ENCODE data around the gene FGF18.

Gene FGF18

DNA sequence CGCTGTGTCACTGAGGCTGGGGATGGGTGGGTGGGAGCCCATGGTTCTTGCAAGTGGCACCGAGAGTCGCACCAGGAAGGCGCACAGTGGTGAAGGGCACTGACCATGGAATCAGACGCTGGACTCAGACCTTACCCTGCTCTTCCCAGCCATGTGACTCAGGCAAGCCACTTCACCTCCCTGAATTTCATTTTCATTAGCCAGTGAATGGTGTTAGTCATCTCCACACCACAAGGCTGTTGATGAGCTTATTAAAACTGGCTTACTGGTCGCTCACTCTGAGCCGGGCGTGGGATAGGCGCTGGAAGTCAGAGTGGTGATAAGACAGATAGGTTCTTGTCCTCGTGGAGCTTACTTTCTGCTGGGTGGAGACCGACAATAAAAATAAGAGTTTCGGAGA lies 25.1 kb downstream of the FGF18 start:
- no peak for DNase-seq

DNA sequence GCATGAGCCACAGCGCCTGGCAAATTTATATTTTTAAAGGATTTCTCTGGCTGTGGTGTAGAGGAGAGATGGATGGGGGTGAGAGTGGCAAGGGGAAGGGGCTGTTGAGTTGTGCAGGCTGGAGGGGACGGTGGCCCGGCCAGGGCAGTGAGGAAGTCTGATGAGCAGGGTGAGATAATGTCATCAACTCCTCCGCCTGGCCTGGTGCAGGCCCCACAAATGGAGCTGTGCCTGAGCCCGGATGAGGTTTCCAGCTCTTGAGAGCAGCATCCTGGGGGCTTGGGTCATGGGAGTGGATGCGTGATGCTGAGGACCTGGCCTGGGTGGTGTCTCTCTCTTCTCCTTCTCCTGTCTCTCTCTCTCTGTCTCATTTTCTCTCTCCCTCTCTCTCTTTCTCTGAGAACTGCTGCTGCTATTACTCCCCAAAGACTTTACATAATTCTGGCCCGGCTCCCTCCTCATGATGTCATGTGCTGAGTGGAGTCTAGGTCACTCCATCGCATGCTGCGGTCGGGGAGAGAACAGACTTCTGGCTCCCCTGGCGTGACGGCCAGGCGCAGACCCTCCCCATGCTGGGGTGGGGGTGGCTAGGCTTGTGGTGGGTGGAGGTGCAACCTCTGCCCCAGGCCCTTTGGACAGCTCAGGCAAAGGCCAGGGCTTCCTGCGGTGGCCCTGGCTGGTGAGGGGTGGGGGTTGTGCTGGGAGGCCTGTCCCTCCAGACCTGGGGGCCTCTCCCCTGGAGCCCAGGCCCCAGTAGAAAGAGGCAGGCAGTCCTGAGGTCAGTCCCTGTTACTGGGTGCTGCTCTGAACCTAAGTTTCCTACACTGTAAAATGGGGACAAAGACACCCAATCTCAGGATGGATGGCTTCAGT lies 26.4 kb downstream of the FGF18 start:
- no peak for DNase-seq

DNA sequence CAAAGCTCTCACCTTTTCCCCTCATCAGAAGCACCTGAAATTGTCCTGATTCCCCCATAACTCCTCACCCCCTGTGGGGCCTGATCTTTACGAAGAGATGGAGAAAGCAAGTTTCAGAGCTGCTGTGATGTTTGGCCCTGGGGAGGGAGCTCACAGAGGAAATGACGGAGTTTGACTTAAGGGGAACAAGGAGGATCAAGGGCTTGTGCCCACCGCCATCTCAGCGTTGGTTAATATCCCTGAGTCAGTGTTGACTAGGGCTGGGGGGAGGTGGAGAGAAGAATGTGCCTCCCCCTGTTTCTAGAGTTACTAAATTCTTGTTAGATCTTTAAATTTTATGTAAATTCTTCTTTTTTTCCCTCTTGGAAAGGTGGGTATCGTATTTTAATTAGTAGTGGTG lies 27.8 kb downstream of the FGF18 start:
- DNase-seq, result no peak

DNA sequence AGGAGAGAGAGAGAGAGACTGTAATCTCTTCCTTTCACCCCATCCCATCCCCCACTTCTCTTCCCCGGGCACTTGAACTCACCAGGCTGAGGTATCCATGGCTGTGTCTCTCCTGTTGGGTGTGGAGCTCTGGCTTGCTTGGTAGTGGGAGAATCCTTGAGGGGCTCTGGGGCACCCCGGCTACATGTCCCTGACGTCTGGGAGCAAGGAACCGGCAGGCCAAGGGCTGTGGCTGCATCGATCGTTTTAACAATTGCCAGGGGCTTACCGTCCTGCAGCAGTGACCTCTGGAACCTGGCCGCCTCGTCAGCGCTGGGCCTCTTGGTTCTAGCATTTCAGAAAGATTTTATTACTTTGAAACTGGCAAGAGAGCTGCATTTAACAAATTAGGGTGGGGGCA lies 30.0 kb downstream of the FGF18 start:
- no peak for DNase-seq

DNA sequence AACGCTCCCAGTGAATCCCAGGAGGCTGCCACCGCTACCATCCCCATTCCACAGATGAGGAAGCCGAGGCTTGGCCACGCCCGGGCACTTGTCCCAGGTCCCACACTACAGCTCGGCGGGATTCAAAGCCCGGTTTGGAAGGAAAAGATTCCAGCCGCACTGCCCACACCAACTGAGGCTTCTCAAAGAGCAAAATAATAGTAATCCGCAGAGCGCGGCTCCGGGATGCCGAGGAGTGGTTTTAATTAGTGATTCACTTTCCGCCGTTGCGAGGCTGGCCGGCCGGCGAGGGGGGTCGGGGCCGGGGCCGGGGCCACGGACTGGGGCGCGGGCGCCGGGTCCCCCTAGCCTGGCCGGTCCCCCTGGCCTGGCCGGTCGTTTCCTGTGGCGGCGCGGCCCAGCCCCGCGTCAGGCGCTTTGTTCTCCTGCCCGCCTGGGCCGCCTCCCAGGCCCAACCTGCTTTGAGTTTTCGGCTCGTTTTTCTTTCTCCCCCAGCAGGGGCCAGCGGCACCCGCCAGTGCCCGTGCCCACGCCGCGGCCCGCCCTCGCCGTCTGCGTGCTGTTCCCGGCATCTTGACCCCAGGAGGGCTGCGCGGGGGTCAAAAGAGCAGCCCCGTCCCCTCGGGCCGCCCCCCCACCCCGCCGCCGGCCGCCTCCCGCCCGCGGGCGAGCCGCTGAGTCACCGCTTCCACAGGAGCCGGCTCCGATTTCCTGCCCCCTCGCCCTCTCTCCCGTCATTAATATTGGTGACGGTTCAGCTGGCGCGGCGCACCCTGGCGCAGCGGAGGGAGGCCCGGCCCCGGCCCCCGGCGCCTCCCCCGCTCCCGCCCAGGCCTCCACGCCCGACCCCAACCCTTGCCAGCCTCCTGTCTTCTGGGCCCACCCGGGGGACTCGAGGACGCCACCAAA lies 31.2 kb downstream of the FGF18 start:
- no peak for DNase-seq

DNA sequence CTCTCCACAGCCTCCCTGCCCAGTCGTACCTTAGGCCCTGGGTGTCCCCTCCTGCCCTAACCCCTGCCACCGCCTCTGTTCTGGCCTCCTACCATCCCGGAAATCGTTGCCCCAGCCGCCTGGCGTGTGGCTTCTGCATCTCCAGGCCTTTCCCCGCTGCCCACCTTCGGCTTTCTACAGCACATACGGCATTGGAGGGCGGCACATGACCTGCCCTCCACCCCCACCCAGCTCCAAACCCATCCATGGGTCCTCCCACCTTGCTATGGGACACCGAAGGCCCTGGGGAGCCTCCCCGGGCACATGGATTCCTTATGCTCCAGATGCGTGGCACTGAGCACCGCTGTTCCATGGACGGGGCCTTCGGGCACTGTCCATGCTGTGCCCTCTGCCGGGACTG lies 32.0 kb downstream of the FGF18 start:
- no peak for DNase-seq

DNA sequence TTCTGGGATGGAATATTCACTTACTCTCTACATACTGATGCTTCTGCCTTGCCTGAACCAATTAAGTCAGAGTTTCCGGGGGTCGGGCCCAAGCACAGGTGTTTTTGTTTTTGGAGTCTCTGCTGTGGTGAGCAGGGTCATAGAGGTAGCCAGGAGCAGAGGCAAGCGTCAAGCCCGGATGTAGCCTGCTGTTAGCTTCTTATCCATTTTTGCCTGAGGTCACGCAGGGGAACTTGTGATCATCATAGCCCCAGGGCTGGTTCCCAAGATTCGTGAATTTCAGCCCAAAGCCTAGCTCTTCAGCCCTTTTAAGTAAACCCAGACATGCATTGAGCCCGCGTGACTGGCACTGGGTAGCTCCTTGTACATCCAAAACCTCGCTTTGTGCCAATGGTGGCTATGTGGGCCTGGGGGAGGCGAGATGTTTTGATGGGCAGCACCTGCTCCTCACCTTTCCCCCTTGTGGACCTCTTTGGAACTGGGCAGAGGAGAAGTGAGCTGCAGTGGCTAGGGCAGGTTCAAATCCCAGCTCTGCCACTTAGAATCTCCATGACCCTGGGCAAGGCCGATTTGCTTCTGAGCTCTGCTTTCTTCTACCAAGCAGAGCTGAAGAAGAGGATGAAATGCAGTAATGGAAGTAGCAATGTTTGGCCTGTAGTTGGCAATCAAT lies 33.7 kb downstream of the FGF18 start:
- DNase-seq, result no peak

DNA sequence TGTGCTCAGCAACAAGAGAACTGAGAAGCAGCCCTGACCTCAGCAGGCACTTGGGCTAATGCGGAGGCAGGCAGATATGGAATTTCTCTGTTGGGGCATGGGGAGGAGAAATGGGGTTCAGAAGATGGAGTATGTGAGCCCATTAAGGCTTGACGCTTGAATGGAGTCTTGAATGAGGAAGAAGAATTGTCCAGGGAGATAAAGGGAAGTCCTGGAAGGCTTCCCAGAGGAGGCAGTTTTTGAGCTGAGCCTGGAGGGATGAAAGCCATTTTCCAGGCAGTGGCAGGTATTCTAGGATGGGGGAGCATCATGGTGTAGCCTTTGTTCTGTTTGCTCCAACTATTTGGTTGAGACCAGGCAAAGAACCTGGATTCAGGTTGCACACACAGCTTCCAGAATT lies 34.5 kb downstream of the FGF18 start:
- DNase-seq, result no peak

DNA sequence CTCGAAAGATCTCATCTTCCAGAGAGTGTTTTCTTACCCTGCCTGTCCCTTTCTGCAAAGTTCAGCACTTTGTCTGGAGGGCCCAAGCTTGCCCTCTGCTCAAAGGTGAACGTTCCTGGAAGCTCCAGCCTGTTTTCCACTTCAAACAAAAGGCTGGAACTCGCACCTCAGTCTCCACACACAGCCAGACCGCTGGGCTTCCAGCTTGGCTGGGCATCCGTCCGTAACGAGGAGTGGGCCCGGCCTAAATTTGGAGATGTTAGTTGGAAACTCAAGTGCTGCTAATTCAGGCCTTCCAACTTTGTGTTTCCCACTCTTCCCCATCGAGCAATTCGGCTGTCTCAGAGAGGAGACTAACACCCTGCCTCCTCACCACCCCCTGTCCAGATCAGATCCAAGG lies 35.1 kb downstream of the FGF18 start:
- DNase-seq, result no peak

DNA sequence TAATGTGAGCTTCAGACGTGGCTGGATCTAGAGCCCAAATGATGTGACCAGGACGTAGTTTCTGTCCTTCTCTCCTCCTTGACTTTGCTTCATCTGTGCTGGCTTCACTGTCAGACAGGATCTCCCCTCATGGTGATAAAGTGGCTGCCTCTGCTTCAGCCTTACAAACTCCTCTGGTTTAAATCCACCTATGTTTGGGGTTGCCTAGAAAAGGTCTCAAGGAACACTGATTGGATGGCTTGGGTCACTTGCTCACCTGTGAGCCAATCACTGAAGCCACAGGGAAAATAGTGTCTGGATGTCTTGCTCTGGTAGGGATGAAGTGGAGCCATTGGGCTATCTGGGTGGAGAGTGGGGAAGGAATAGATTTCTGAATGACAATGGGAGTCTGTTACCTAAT lies 36.1 kb downstream of the FGF18 start:
- DNase-seq, result no peak

DNA sequence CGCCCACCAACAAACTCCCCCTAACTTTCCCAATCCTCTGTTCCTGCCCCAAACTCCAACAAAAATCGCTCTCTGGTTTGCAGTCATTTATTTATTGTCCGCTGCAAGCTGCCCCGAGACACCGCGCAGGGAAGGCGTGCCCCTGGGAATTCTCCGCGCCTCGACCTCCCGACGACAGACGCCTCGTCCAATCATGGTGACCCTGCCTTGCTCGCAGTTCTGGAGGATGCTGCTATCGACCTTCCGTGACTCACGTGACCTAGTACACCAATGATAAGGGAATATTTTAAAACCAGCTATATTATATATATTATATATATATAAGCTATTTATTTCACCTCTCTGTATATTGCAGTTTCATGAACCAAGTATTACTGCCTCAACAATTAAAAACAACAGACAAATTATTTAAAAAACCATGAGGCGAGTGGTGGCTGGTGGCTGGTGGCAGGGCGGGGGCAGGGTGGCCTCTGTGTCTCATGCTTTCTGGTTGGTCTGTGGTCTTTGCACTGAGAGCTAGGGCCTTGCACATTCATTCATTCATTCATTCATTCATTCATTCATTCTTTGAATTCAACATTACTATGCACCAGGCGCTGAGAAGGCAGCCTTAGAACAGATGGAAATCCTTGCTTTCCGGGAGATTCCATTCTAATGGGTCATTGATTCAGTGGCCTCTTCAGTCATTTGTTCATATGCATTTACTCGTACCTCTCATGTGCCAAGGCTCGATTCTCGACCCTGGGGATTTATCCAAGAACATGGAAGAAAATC lies 37.9 kb downstream of the FGF18 start:
- DNase-seq, result no peak

DNA sequence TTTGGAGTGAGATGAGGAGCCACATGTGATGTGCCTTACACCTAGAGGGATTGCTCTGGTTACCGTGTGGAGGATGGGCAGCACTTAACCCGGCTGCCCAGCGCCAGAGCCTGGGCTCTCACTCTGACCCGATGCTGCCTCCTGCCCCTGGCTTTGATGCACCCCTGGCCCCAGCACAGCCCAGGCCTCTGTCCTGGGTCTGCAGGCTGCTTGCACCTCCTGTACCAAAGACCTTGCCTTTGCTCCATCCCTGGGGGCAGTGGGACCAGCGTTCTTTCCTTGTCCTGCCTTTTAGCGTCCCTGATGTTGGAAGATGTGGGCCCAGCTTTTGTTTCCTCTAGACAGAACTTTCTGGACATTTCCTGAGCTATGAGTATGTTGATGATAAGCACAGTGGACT lies 40.4 kb downstream of the FGF18 start:
- no peak for DNase-seq

DNA sequence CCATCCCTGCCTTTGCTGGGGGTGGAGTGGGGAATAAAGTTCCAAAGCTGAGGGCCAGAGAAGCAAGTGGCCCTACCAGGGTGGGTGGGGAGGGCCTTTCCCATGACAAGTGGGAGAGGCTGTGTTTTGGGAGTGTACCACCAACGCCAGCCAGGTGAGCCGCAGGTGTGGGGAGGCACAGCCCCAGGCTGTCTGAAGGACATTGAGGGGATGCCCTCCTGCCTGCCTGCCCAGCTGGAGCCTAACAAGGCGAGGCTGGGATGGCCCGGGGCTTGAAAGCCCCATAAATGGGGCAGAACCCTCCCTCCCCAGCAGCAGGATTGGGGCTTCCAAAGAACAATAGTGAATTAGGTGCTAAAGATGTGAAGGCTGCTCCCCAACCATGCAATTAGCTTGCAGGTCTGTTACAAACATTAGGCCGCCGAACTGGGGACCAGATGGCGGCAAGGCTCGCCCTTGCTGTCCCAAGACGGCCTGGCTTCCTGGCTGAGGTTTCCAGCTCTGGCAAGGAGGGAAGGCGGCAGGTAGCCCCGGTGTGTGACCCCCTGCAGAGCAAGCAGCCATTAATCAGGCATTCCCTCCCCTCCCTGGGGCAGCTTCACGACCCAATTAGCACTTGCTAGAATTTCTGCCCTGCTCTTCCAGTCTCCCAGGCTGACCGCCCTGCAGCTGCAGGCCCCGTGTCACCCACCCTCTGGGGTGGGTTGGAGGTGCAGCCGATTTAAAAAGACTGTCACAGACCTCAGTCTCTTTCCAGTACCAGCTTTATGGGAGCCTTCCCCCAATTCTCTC lies 42.9 kb downstream of the FGF18 start:
- no peak for DNase-seq

DNA sequence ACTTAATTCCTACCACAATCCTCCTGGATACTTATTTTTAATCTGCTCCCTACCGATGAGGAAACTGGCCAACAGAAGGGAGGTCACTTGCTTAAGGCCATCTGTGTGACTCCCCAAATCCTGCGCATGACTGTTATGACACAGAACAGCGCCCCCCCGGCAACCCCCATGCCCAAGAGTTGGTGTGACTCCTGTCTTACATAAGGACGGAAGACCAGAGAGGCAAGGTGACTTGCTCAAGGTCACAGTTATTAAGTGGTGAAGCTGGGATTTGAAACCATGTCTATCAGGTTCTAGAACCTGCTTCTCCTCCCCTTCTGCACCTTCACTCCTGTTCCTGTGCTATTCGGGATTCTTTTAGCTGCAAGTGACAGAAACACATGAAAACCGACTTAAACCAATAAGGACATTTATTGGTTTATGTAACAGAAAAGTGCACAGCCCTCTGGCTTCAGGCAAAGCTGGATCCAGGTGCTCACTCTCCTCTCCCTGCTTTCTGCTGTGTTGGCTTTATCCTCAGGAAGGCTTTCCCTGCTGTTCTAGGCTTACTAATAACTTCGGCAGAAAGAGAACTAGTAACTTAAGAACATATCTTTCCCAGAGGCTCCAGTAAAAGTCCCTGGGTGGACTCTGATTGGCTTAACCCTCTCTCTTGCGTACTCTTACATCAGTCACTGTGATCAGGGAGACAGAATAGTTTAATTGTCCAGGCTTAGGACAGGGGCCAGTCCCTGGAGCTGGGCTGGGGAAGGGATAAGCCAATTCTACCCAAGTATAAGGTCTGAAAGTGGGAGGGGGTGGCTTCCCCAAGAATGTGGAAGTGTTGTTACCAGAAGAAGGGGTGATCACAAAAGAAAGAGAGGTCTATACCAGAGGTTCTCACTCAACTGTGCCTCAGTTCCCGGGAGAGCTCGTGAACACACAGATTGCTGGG lies 43.7 kb downstream of the FGF18 start:
- no peak for DNase-seq

DNA sequence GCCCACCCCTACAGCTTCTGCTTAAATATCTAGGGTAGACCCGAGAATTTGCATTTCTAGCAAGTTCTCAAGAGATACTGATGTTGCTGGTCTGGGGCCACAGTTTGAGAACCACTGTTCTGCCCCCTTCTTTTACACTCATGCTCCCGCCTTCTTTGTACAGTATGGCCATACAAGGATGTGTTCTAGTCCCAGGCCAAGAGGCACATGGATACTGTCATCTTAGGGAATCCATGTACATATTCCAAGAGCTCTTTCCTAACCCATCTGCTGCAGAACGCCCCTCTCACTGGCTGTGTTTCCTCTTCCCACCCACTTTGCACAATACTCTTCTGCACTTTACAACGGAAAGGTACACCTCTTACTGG lies 44.4 kb downstream of the FGF18 start:
- DNase-seq, result no peak

DNA sequence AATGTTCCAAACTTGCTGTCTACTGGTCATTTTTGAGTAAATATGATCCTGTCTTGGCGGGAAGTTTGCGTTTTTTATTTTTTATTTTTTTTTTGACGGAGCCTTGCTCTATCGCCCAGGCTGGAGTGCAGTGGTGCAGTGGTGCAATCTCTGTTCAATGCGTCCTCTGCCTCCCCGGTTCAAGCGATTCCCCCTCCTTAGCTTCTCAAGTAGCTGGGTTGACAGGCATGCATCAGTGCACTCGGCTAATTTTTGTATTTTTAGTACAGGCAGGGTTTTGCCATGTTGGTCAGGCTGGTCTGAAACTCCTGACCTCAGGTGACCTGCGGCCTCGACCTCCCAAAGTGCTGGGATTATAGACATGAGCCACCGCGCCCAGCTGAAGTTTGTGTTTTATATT lies 45.4 kb downstream of the FGF18 start:
- no peak for DNase-seq

DNA sequence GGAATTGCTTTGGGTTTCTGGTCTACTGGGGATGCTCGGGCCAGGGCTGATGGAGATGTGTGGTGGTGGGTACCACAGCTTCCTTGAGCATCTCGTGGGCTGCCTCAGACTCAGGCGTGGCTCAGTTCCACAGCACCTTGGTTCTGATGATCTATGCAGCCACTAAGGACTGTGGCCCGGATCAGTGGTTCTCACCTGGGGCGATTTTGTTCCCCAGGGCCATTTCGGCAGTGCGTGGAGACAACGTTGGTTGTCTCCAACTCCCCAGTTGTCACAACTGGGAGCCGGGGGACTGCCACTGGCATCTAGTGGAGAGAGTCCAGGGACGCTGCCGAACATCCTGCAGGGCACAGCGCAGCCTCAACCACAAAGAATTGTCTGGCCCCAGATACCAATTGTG lies 47.7 kb downstream of the FGF18 start:
- DNase-seq, result no peak

DNA sequence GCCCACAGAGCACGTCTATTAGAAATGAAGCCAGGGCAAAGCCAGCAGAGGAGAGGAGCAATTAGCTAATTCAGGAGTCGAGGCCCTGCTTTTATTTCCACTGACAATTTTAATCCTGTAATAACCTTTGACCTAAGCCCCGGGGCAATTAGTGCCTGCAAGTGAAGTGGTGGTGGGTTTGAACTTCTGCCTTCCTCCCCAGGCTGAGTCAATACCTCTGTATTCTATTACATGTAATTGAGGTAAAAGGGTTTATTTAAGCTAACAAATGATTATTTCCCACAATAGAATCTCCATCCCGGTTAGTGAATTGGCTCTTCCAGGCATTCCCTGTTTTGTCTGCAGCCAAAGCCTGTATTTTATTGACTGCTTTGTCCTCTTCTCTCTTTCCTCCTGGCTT lies 49.9 kb downstream of the FGF18 start:
- no peak for DNase-seq

DNA sequence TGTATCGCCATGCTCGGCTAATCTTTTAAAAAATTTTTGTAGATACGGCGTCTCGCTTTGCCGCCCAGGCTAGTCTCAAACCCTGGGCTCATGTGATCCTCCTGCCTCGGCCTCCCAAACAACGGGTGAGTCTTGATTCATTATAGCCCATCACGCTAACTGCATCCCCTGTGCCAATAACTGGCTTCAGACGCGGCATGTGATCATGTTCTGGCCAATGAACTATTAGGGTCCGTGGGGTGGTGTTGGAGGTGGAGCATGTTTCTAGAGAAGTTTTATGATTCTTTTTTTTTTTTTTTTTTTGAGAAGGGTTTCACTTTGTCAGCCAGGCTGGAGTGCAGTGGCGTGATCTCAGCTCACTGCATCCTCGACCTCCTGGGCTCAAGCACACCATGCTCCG lies 51.0 kb downstream of the FGF18 start:
- DNase-seq, result no peak

DNA sequence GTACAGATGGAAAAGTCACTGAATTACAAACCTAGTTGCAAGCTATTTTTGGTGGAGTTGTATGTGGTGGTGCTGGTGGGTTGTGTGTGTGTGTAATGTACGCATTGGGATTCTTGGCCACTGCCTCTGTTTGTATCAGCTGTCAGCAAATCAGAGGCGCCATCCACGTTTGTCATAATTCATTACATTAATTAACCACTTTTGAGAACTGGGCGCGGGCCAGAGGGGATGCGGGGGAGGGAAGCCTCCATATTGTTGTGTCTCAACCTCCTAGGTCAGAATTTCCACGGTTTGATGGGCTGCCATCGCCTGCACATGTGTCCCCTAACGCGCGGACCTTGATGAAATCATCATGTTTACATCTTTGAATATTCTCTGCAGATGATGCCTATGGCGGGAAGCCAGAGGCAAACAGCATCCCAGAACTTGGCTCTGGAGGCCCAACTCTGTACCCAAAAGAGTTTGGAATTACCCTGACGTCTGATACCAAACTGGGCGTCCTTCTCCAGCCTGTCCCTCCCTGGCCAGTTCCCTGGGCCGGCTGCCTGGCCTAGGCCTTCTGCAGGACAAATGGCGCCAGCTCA lies 54.9 kb downstream of the FGF18 start:
- DNase-seq, result no peak

All from CD4-positive, alpha-beta T cell treated with Interferon alpha-2 for 1 hour (primary cell).